Duodenal mucosa (tissue), 2 donors: ENCODE data around the gene PROSER2.
"Not testable (repeated sequence)": the region's sequence is repeated elsewhere in the genome, so short reads cannot be mapped to it uniquely, and the experiment has no call there.

Experiments
- H3K27ac ChIP-seq: one replicate; pipeline ENCODE4 v1.7.0; 2013; ENCODE audit warnings: low read depth, low read length
- H3K27me3 ChIP-seq, 2 donors: one replicate each; pipeline ENCODE4 v1.7.0; 2013; ENCODE audit warnings: low read length in 2 of 2, control low read depth in 1 of 2; ENCODE audit not compliant: insufficient read depth in 2 of 2, control insufficient read depth in 1 of 2
- H3K36me3 ChIP-seq, 2 donors: one replicate each; pipeline ENCODE4 v1.7.0; 2013; ENCODE audit warnings: low read length in 2 of 2, control low read depth in 1 of 2; ENCODE audit not compliant: insufficient read depth in 2 of 2, control insufficient read depth in 1 of 2
- H3K4me1 ChIP-seq, 2 donors: one replicate each; pipeline ENCODE4 v1.7.0; 2013; ENCODE audit warnings: low read length in 2 of 2, control low read depth in 1 of 2; ENCODE audit not compliant: insufficient read depth in 2 of 2, control insufficient read depth in 1 of 2
- H3K4me3 ChIP-seq, 2 donors: one replicate each; pipeline ENCODE4 v1.7.0; 2013; ENCODE audit warnings: low read length in 2 of 2, low read depth in 1 of 2
- H3K9ac ChIP-seq, 2 donors: one replicate each; pipeline ENCODE4 v1.7.0; 2013; ENCODE audit warnings: low read length in 2 of 2, low read depth in 1 of 2
- H3K9me3 ChIP-seq, 2 donors: one replicate each; pipeline ENCODE4 v1.7.0; 2013; ENCODE audit warnings: low read length in 2 of 2, control low read depth in 1 of 2; ENCODE audit not compliant: control insufficient read depth in 1 of 2

PROSER2 gene

DNA sequence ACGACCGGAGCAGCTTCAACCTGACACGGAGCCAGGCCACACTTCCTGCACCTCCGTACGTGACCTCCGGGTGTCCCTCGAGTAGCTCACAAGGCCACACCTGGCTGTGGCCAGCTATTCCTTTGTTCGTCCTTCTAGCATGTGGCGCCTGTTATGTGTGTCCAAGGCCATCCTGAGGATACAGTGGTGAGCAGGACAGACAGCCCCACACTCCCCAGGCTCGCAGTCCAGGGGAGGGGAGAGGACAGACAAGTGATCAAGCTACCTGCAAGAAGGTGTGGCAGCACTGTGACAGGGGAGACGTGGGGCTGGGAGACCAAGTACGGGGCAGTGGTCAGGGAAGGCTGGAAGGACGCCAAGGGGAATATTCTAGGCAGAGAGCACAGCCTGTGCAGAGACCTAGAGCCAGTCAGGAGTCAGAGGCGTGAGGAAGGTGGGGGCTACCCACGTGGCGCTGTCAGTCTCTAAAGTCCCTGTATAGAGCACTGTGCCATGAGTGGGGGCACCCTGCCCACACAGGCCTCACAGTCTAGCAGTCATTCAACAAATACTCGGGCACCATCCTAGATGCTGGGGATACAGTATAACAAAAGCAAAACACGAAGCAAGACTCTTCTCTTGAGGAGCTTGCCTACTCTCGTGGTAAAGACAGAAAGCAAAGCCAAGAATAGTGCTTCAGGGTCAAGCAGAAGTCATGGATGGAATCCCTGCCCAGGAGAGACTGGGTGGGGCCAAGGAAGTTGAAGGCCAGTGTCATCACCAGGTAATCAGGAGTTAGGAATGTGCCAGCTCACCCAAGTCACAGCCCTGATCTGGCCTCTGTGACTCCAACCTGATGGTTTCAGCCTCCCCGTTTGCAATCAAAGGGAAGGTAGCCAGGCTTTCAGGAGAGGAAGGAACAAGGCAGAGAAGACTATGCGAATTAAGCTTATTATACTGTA lies 58.6 kb downstream of the PROSER2 start:
- peaks cover 0 to 4% of the 10 kb centered on the region in 2 donors for H3K4me1 ChIP-seq
- no peaks in the 10 kb centered on the region for H3K36me3 ChIP-seq
- no peaks in the 10 kb centered on the region for H3K9me3 ChIP-seq
- H3K4me3 ChIP-seq, result no peak overlapping the region
- H3K27me3 ChIP-seq, result no peaks in the 10 kb centered on the region
- H3K9ac ChIP-seq, result no peak overlapping the region
- no peak overlapping the region for H3K27ac ChIP-seq

DNA sequence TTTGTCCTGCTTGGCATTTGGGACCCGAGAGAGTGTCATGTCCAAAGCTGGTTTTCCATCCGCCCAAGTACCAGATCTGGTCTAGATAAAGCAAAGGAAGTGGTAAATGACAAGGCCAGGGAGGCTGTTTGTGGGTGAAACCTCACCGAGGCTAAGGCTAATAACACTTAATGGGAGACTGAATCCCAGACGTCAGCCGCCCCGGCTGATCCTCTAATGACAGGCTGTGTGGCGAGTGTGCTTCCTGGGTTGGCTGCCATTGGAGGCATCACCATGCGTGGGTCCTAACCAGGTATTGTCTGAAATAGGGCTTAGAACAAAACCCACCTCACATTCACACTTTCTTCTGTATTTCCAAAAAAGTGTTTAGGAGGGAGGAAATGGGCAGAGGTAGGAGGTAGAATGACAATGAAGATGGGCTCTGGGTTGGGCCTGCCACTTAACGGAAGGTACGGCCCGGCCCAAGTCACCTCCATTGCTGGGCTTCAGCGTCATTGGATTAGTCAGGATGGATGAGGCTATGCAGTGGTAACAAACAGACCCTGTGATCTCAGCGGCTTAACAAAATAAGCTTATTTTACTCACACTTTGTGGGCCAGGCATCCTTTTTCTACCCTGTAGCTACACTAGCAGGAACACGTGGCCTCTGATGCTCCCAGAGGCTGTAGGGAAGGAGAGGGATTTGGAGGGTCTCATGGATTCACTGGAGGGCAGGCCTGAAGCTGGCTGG lies 59.7 kb downstream of the PROSER2 start:
- Histone ChIP-seq H3K4me3 (no peak overlapping the region), H3K27me3 (no peaks in the 10 kb centered on the region), H3K9ac (no peak overlapping the region), H3K4me1 (no peaks in the 10 kb centered on the region), H3K36me3 (no peaks in the 10 kb centered on the region), H3K27ac (no peak overlapping the region), H3K9me3 (no peaks in the 10 kb centered on the region)

DNA sequence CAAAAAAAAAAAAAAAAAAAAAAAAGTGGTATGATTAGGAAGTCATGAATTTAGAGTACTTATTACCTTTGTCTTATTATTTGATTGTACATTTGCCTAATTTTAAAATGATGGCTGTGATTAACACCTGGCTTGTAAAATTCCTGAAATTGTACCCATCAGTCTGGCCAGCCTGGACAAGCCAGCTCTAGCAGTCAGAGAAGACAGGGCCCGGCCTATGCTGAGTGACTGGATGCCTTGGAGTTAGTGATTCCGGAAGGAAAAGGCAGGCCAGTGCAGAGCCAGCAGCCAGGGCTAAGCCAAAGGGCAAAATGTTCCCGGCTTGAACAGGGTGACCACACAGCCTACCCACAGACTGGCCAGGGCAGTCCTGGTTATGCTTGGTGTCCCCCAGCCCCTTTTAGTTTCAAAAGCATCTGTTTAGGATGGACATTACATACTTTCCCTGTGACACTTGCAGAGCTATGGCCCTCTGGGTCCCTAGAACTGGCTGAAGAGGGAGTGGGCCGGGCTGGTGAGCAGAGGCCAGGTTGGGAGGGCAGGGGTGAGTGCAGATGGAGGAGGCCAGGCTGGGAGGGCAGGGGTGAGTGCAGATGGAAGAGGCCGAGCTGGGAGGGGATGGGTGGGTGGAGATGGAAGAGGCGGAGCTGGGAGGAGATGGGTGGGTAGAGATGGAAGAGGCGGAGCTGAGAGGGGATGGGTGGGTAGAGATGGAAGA lies 61.7 kb downstream of the PROSER2 start:
- Histone ChIP-seq H3K27me3 (no peaks in the 10 kb centered on the region), H3K27ac (no peak overlapping the region), H3K9me3 (no peaks in the 10 kb centered on the region), H3K36me3 (no peaks in the 10 kb centered on the region), H3K4me3 (no peak overlapping the region), H3K9ac (no peak overlapping the region), H3K4me1 (no peaks in the 10 kb centered on the region)

- no peak overlapping the region for H3K27ac ChIP-seq
- H3K9ac ChIP-seq, result no peak overlapping the region
Measured at GRCh38 chr10:11885437-11886137, 62.4 kb downstream of the PROSER2 start.

GRCh38 chr10:11886138-11886474 lies 63.0 kb downstream of the PROSER2 start:
- H3K9me3 ChIP-seq, result no peaks in the 10 kb centered on the region
- no peak overlapping the region for H3K9ac ChIP-seq
- H3K27me3 ChIP-seq, result no peaks in the 10 kb centered on the region
- H3K4me1 ChIP-seq, result no peaks in the 10 kb centered on the region
- no peak overlapping the region for H3K27ac ChIP-seq
- H3K36me3 ChIP-seq, result no peaks in the 10 kb centered on the region
- no peak overlapping the region for H3K4me3 ChIP-seq

More at GRCh38 chr10:11885437-11886137, 62.4 kb downstream of the PROSER2 start:
- Histone ChIP-seq H3K4me3 (no peak overlapping the region), H3K36me3 (no peaks in the 10 kb centered on the region), H3K27me3 (no peaks in the 10 kb centered on the region), H3K9me3 (no peaks in the 10 kb centered on the region), H3K4me1 (no peaks in the 10 kb centered on the region)

GRCh38 chr10:11886851-11887250 lies 63.7 kb downstream of the PROSER2 start:
- no peak overlapping the region for H3K27ac ChIP-seq

GRCh38 chr10:11887381-11888227 lies 64.4 kb downstream of the PROSER2 start:
- Histone ChIP-seq H3K27ac (no peak overlapping the region), H3K36me3 (no peaks in the 10 kb centered on the region), H3K4me1 (no peaks in the 10 kb centered on the region), H3K9ac (no peak overlapping the region), H3K4me3 (no peak overlapping the region), H3K9me3 (no peaks in the 10 kb centered on the region), H3K27me3 (no peaks in the 10 kb centered on the region)

More at GRCh38 chr10:11886851-11887250, 63.7 kb downstream of the PROSER2 start:
- Histone ChIP-seq H3K27me3 (no peaks in the 10 kb centered on the region), H3K4me3 (no peak overlapping the region), H3K9me3 (no peaks in the 10 kb centered on the region), H3K36me3 (no peaks in the 10 kb centered on the region), H3K4me1 (no peaks in the 10 kb centered on the region), H3K9ac (no peak overlapping the region)

DNA sequence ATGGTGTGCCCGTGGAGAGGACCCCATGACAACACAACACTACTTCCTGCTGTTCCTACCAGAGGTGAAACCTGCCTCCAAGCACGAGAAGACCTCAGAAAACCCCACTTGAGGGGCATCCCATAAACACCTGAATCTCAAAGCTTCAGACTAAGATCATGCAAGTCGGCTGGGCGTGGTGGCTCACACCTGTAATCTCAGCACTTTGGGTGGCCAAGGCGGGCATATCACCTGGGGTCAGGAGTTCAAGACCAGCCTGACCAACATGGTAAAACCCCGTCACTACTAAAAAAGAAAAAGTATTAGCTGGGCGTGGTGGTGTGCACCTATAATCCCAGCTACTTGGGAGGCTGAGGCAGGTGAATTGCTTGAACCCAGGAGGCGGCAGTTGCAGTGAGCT lies 66.1 kb downstream of the PROSER2 start:
- H3K9ac ChIP-seq, H3K4me1 ChIP-seq, H3K4me3 ChIP-seq, H3K9me3 ChIP-seq, H3K27me3 ChIP-seq, H3K27ac ChIP-seq, H3K36me3 ChIP-seq: not testable (repeated sequence)

- no peaks in the 10 kb centered on the region for H3K36me3 ChIP-seq
- no peaks in the 10 kb centered on the region for H3K9me3 ChIP-seq
- no peaks in the 10 kb centered on the region for H3K4me1 ChIP-seq
Measured at GRCh38 chr10:11891776-11892486, 68.8 kb downstream of the PROSER2 start.

More at GRCh38 chr10:11891776-11892486, 68.8 kb downstream of the PROSER2 start:
- Histone ChIP-seq H3K4me3 (no peak overlapping the region), H3K27me3 (no peaks in the 10 kb centered on the region), H3K9ac (no peak overlapping the region), H3K27ac (no peak overlapping the region)
